GM21360 (cell line): ENCODE measurements around the gene WTAP.
"Not testable (repeated sequence)": the region's sequence is repeated elsewhere in the genome, so short reads cannot be mapped to it uniquely, and the experiment has no call there.

Experiments used
- ATAC-seq: cut with Tn5 transposase; IDR thresholded peaks from one replicate; pipeline ENCODE4 v1.9.1; 2021; ENCODE audit warnings: mild to moderate bottlenecking, moderate library complexity; ENCODE audit not compliant: unreplicated experiment

Gene WTAP

GRCh38 chr6:159693128-159693893 is 34.0 kb upstream of the WTAP start, which contains the start of gene SOD2:
Gene SOD2 (minus strand): TSS chr6:159693241. CDS start chr6:159693167, 74 bp downstream.
- ATAC-seq = peak; percentile 78

GRCh38 chr6:159693894-159694545 is 33.3 kb upstream of the WTAP start:
- no peak for ATAC-seq

- ATAC-seq = no peak
These were observed 31.3 kb upstream of the WTAP start for GRCh38 chr6:159695984-159696383.

GRCh38 chr6:159700970-159701369 is 26.3 kb upstream of the WTAP start:
- no peak for ATAC-seq

GRCh38 chr6:159701413-159701999 is 25.8 kb upstream of the WTAP start:
- no peak for ATAC-seq

GRCh38 chr6:159710603-159711002 is 16.7 kb upstream of the WTAP start:
- not testable (repeated sequence) for ATAC-seq

GRCh38 chr6:159712389-159712788 is 14.9 kb upstream of the WTAP start:
- not testable (repeated sequence) for ATAC-seq

- no peak for ATAC-seq
These were observed 13.3 kb upstream of the WTAP start for GRCh38 chr6:159713984-159714383.

GRCh38 chr6:159714404-159714803 is 12.9 kb upstream of the WTAP start:
- no peak for ATAC-seq

GRCh38 chr6:159715166-159715565 is 12.1 kb upstream of the WTAP start:
- no peak for ATAC-seq

GRCh38 chr6:159715605-159716004 is 11.7 kb upstream of the WTAP start:
- no peak for ATAC-seq

GRCh38 chr6:159716247-159717096 is 10.8 kb upstream of the WTAP start:
- no peak for ATAC-seq

GRCh38 chr6:159718634-159719033 is 8.7 kb upstream of the WTAP start:
- ATAC-seq = no peak

GRCh38 chr6:159719287-159719686 is 8.0 kb upstream of the WTAP start:
- no peak for ATAC-seq

GRCh38 chr6:159720708-159721107 is 6.6 kb upstream of the WTAP start:
- ATAC-seq = no peak

GRCh38 chr6:159721981-159722380 is 5.3 kb upstream of the WTAP start:
- ATAC-seq = not testable (repeated sequence)

GRCh38 chr6:159722655-159723054 is 4.7 kb upstream of the WTAP start:
- ATAC-seq = no peak

GRCh38 chr6:159723259-159723658 is 4.0 kb upstream of the WTAP start:
- ATAC-seq = no peak

- ATAC-seq = no peak
These were observed 2.5 kb upstream of the WTAP start for GRCh38 chr6:159724778-159725177.

GRCh38 chr6:159725208-159725607 is 2.1 kb upstream of the WTAP start:
- ATAC-seq = not testable (repeated sequence)
